K562 (cell line): ENCODE results near the gene CABP4. TPM values are rescaled to one million over a fixed set of nuclear protein-coding genes. Genes with fewer than 3 reads are reported as not detected.

Experiments used
- ATF7 ChIP-seq: fragments of 450-650 bp; IDR thresholded peaks from 2 replicates; pipeline ENCODE4 v1.7.1; 2014; ENCODE audit warnings: mild to moderate bottlenecking, moderate library complexity
- CTBP1 ChIP-seq: fragments of 450-650 bp; IDR thresholded peaks from 2 replicates; pipeline ENCODE4 v1.6.1; 2016; ENCODE audit warnings: borderline replicate concordance
- DEAF1 ChIP-seq: fragments of 450-650 bp; formaldehyde crosslinking; IDR thresholded peaks from 2 replicates; pipeline ENCODE4 v1.4.0; 2020; ENCODE audit warnings: mild to moderate bottlenecking, moderate library complexity
- HMGN3 ChIP-seq: IDR thresholded peaks from 2 replicates; pipeline ENCODE4 v1.6.1; 2011; ENCODE audit warnings: borderline replicate concordance, low read depth, mild to moderate bottlenecking, mixed read lengths, low read length; ENCODE audit not compliant: insufficient read length; ENCODE audit errors: extremely low read depth
- MLLT1 ChIP-seq, 2 experiments: fragments of 450-650 bp; IDR thresholded peaks; 2 replicates each; pipeline ENCODE4 v1.6.1; 2016
- MLX ChIP-seq, 2 experiments: fragments of 450-650 bp in 1 of 2; sonication (generic) in 1 of 2; formaldehyde crosslinking; conservative IDR thresholded peaks; 2 replicates each; pipeline versions ENCODE4 v1.4.0 to v1.8.1; 2020 to 2022; ENCODE audit warnings: mild to moderate bottlenecking in 1 of 2, missing genetic modification reagents in 1 of 2
- MYBL2 ChIP-seq, 2 experiments: fragments of 450-650 bp in 1 of 2; sonication (generic) in 1 of 2; formaldehyde crosslinking in 1 of 2; IDR thresholded peaks; 2 replicates each; pipeline versions ENCODE4 v1.6.1 to v1.8.1; 2017 to 2022; ENCODE audit warnings: borderline replicate concordance in 1 of 2, inconsistent platforms in 1 of 2, low read depth in 1 of 2, mild to moderate bottlenecking in 1 of 2, missing genetic modification reagents in 1 of 2, moderate library complexity in 1 of 2
- POLR2A ChIP-seq: fragments of 450-650 bp; conservative IDR thresholded peaks from 2 replicates; pipeline ENCODE4 v1.6.1; 2016
- PRPF4 ChIP-seq: fragments of 200-400 bp; formaldehyde crosslinking; IDR thresholded peaks from one replicate; pipeline ENCODE4 v1.6.1; 2017; ENCODE audit warnings: low read length, low read depth, mild to moderate bottlenecking; ENCODE audit not compliant: insufficient read depth, poor library complexity, severe bottlenecking
- SRF ChIP-seq, 2 experiments: fragments of 250-450, 450-650 bp in 1 of 2; sonication (Bioruptor Pico) in 1 of 2; sonication (generic) in 1 of 2; formaldehyde crosslinking; IDR thresholded peaks; 2 replicates each; pipeline versions ENCODE4 v1.5.0 to v1.5.1; 2020 to 2022; ENCODE audit warnings: mild to moderate bottlenecking in 1 of 2, missing genetic modification reagents in 1 of 2
- THAP7 ChIP-seq: fragments of 250-450 bp; sonication (Bioruptor Pico); IDR thresholded peaks from 2 replicates; pipeline ENCODE4 v1.5.0; 2021
- USF2 ChIP-seq: sonication (generic); formaldehyde crosslinking; IDR thresholded peaks from 2 replicates; pipeline ENCODE4 v1.5.0; 2020; ENCODE audit warnings: missing genetic modification reagents
- ZNF121 ChIP-seq: sonication (generic); formaldehyde crosslinking; conservative IDR thresholded peaks from 2 replicates; pipeline ENCODE4 v1.8.0; 2022; ENCODE audit warnings: missing genetic modification reagents
- ZNF324 ChIP-seq: fragments of 250-450 bp; sonication (Bioruptor Pico); IDR thresholded peaks from 2 replicates; pipeline ENCODE4 v1.4.0; 2020; ENCODE audit warnings: mild to moderate bottlenecking
- ZNF699 ChIP-seq: fragments of 250-450 bp; sonication (Bioruptor Pico); IDR thresholded peaks from 2 replicates; pipeline ENCODE4 v1.8.0; 2021; ENCODE audit warnings: mild to moderate bottlenecking, moderate library complexity; ENCODE audit not compliant: insufficient replicate concordance
- ZZZ3 ChIP-seq: fragments of 450-650 bp; IDR thresholded peaks from 2 replicates; pipeline ENCODE4 v1.6.1; 2016; ENCODE audit warnings: antibody characterized with exemption, mild to moderate bottlenecking, moderate library complexity
- polyA plus RNA-seq, 8 experiments: library from polyadenylated mRNA; depleted of rRNA in 4 of 8; stranded (reverse) in 5 of 8; unstranded in 3 of 8; fragments of >200 nt; fragmentation: Nextera tagmentation in 2 of 8; fragmentation: Illumina TruSeq in 1 of 8; extraction: Ambion mirVana in 2 of 8; extraction: Trizol in 1 of 8; gene quantifications; 2 replicates each; pipeline versions ENCODE4 v1.2.1 to v1.2.3, GENCODE V29; 2011 to 2014; ENCODE audit warnings: inconsistent platforms in 1 of 8, missing spikeins in 1 of 8
- total RNA-seq, 7 experiments: library from RNA; depleted of rRNA in 6 of 7; stranded (reverse); fragments of >200 nt in 6 of 7; fragmentation: Illumina TruSeq in 2 of 7; extraction: Trizol in 2 of 7; gene quantifications; 2 replicates each; pipeline versions ENCODE4 v1.2.1 to v1.2.3, GENCODE V29; 2011 to 2021; ENCODE audit warnings: low replicate concordance in 1 of 7
- TF ChIP-seq, protein P1 (sequence below): fragments of 250-450 bp; sonication (Bioruptor Pico); IDR thresholded peaks from 2 replicates; pipeline ENCODE4 v1.5.0; 2020; ENCODE audit warnings: mild to moderate bottlenecking, borderline replicate concordance

The CABP4 gene
- total and polyA plus RNA-seq, 9 of the 15 experiments (the other 6 are each of a cell fraction or from before 2014, with no cell fraction given) = 0.11 TPM; not detected in 8

DNA sequence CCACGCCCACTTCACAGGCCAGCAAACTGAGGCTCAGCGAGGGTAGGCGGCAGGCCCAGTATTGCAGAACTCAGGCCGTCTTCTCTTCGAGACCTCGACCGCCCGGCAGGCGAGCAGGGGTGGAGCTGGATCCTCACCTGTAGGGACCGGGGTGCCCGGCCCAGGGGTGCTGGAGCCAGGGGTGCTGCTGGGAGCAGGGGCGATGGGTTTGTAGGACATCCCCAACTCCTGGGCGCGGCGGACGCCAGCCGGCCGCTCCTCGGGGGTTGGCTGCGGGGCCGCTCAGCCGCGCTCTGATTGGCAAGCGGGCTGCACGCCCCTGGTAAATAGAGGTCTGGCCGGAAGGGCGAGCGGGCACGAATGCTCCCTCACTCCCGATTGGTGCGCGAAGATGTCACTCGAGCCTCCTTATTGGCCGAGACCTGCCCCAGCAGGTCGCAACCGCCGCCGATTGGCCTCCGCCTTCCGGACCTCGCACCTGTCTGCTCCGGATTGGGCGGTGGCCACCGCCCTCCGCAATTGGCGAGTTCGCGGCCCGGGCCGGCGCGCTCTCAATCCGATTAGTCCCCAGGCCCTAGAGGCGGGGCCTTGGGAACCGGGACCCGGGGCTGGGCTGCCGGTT lies 52.8 kb downstream of the CABP4 start, which contains the start of gene CDK2AP2 (continued):
- TF ChIP-seq, protein P1, sequence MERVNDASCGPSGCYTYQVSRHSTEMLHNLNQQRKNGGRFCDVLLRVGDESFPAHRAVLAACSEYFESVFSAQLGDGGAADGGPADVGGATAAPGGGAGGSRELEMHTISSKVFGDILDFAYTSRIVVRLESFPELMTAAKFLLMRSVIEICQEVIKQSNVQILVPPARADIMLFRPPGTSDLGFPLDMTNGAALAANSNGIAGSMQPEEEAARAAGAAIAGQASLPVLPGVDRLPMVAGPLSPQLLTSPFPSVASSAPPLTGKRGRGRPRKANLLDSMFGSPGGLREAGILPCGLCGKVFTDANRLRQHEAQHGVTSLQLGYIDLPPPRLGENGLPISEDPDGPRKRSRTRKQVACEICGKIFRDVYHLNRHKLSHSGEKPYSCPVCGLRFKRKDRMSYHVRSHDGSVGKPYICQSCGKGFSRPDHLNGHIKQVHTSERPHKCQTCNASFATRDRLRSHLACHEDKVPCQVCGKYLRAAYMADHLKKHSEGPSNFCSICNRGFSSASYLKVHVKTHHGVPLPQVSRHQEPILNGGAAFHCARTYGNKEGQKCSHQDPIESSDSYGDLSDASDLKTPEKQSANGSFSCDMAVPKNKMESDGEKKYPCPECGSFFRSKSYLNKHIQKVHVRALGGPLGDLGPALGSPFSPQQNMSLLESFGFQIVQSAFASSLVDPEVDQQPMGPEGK = no peak
- no peak for TF ChIP-seq ZZZ3
- peak; percentile 73; the same call in 1 of the 2 replicates for TF ChIP-seq THAP7
- TF ChIP-seq ZNF324 (CRISPR knock-in tag) = no peak
- no peak for TF ChIP-seq SRF (CRISPR knock-in tag; IDR thresholded peaks at IDR 0.05)
- no peak for TF ChIP-seq CTBP1
- TF ChIP-seq HMGN3 = peak; percentile 2
- peak; percentile 82 for TF ChIP-seq ZNF121 (CRISPR knock-in tag)
- peak; percentile 65; the same call in 1 of the 2 replicates for TF ChIP-seq POLR2A
- no peak for TF ChIP-seq MYBL2 (IDR thresholded peaks at IDR 0.05; ENCODE audit: low read depth)
- no peak for TF ChIP-seq MYBL2 (CRISPR knock-in tag; IDR thresholded peaks at IDR 0.05; ENCODE audit: borderline replicate concordance)
- no peak for TF ChIP-seq ZNF699 (CRISPR knock-in tag)
- 0 out of 2 replicates have a peak, but pooled peaks have one; percentile 7 for TF ChIP-seq DEAF1
- no peak for TF ChIP-seq USF2
- TF ChIP-seq ATF7 = no peak
- no peak for TF ChIP-seq MLX (CRISPR knock-in tag; conservative IDR thresholded peaks at IDR 0.05)
- peak in 1 of 2 experiments; percentile 97; a peak in 2 of 4 replicates for TF ChIP-seq MLLT1 (IDR thresholded peaks at IDR 0.05)
- no peak for TF ChIP-seq PRPF4
